Esophagus squamous epithelium (tissue), 4 donors: ENCODE results near the gene NADK2.

Source experiments
- CTCF ChIP-seq, 6 experiments: fragments of 450-650 bp in 4 of 6; fragments of 200-600 bp in 2 of 6; sonication (generic) in 2 of 6; IDR thresholded peaks; one replicate each; pipeline ENCODE4 v1.5.1; 2016 to 2019; ENCODE audit warnings: antibody characterized with exemption in 6 of 6, mild to moderate bottlenecking in 4 of 6, moderate library complexity in 4 of 6
- POLR2A ChIP-seq, 4 donors: fragments of 450-650 bp; IDR thresholded peaks; one replicate each; pipeline ENCODE4 v1.6.1; 2017; ENCODE audit warnings: antibody characterized with exemption in 4 of 4, mild to moderate bottlenecking in 4 of 4, moderate library complexity in 3 of 4

GRCh38 chr5:36202521-36202961, 39.2 kb downstream of the NADK2 start:
- TF ChIP-seq CTCF (IDR thresholded peaks at IDR 0.05) (no peak), POLR2A (IDR thresholded peaks at IDR 0.05) (no peak)
